ENCODE data around the gene CXCR5.
"Not testable (repeated sequence)": the region's sequence is repeated elsewhere in the genome, so short reads cannot be mapped to it uniquely, and the experiment has no call there.

Gene CXCR5

GRCh38 chr11:118883368-118884071, at the start of gene CXCR5:
Gene CXCR5 (plus strand): TSS chr11:118883892. CDS start chr11:118883942, 50 bp downstream.
- peaks cover 28% of the 10 kb centered on the region for H3K4me1 ChIP-seq (ENCODE audit: control insufficient read depth, insufficient read depth, low read length)
- H3K27ac ChIP-seq (ENCODE audit: low read length): no peak within 1 kb of the TSS
- H3K4me3 ChIP-seq (ENCODE audit: low read length in 2 of 2): no peak within 1 kb of the TSS

GRCh38 chr11:118834427-118835028, 49.2 kb upstream of the CXCR5 start:
- no peak overlapping the region for H3K9ac ChIP-seq (ENCODE audit: low read length in 2 of 2)
- no peaks in the 10 kb centered on the region for H3K9me3 ChIP-seq (ENCODE audit: control insufficient read depth in 2 of 2, low read length in 2 of 2)
- no peaks in the 10 kb centered on the region for H3K27me3 ChIP-seq (ENCODE audit: control insufficient read depth in 1 of 2, insufficient read depth in 2 of 2, low read length in 2 of 2)
- H3K27ac ChIP-seq (ENCODE audit: low read length): no peak overlapping the region
- no peaks in the 10 kb centered on the region for H3K4me1 ChIP-seq (ENCODE audit: control insufficient read depth, insufficient read depth, low read length)
- no peaks in the 10 kb centered on the region for H3K36me3 ChIP-seq (ENCODE audit: control insufficient read depth in 2 of 2, insufficient read depth in 2 of 2, low read length in 2 of 2)
- H3K4me3 ChIP-seq (ENCODE audit: low read length in 2 of 2): no peak overlapping the region

More at GRCh38 chr11:118883368-118884071, at the start of gene CXCR5:
- H3K9ac ChIP-seq (ENCODE audit: low read length in 2 of 2): no peak within 1 kb of the TSS
- H3K36me3 ChIP-seq (ENCODE audit: control insufficient read depth in 2 of 2, insufficient read depth in 2 of 2, low read length in 2 of 2): no peaks in the 10 kb centered on the region
- no peaks in the 10 kb centered on the region for H3K9me3 ChIP-seq (ENCODE audit: control insufficient read depth in 2 of 2, low read length in 2 of 2)
- no peaks in the 10 kb centered on the region for H3K27me3 ChIP-seq (ENCODE audit: control insufficient read depth in 1 of 2, insufficient read depth in 2 of 2, low read length in 2 of 2)

DNA sequence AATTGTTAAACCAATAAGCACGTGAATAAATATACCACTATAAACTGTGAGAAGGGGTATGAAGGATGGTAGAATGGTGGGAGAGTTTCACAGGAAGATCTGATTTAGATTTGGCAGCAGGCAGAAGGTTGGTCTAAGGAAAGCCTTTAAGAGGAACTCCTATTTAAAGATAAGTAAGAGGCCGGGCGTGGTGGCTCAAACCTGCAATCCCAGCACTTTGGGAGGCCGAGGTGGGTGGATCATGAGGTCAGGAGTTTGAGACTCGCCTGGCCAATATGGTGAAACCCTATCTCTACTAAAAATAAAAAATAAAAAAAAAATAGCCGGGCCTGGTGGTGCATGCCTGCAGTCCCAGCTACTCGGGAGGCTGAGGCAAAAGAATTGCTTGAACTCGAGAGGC, 45.8 kb upstream of the CXCR5 start:
- H3K9ac ChIP-seq (ENCODE audit: low read length in 2 of 2): no peak overlapping the region
- H3K27me3 ChIP-seq (ENCODE audit: control insufficient read depth in 1 of 2, insufficient read depth in 2 of 2, low read length in 2 of 2): no peaks in the 10 kb centered on the region
- H3K4me1 ChIP-seq (ENCODE audit: control insufficient read depth, insufficient read depth, low read length): peaks cover 5% of the 10 kb centered on the region
- H3K4me3 ChIP-seq (ENCODE audit: low read length in 2 of 2): no peak overlapping the region
- no peak overlapping the region for H3K27ac ChIP-seq (ENCODE audit: low read length)
- no peaks in the 10 kb centered on the region for H3K36me3 ChIP-seq (ENCODE audit: control insufficient read depth in 2 of 2, insufficient read depth in 2 of 2, low read length in 2 of 2)
- H3K9me3 ChIP-seq (ENCODE audit: control insufficient read depth in 2 of 2, low read length in 2 of 2): no peaks in the 10 kb centered on the region

GRCh38 chr11:118838905-118839553, 44.7 kb upstream of the CXCR5 start:
- Histone ChIP-seq H3K27ac (ENCODE audit: low read length) (no peak overlapping the region), H3K9ac (ENCODE audit: low read length in 2 of 2) (no peak overlapping the region), H3K4me1 (ENCODE audit: control insufficient read depth, insufficient read depth, low read length) (peaks cover 6% of the 10 kb centered on the region), H3K36me3 (ENCODE audit: control insufficient read depth in 2 of 2, insufficient read depth in 2 of 2, low read length in 2 of 2) (no peaks in the 10 kb centered on the region), H3K9me3 (ENCODE audit: control insufficient read depth in 2 of 2, low read length in 2 of 2) (no peaks in the 10 kb centered on the region), H3K27me3 (ENCODE audit: control insufficient read depth in 1 of 2, insufficient read depth in 2 of 2, low read length in 2 of 2) (no peaks in the 10 kb centered on the region), H3K4me3 (ENCODE audit: low read length in 2 of 2) (no peak overlapping the region)

DNA sequence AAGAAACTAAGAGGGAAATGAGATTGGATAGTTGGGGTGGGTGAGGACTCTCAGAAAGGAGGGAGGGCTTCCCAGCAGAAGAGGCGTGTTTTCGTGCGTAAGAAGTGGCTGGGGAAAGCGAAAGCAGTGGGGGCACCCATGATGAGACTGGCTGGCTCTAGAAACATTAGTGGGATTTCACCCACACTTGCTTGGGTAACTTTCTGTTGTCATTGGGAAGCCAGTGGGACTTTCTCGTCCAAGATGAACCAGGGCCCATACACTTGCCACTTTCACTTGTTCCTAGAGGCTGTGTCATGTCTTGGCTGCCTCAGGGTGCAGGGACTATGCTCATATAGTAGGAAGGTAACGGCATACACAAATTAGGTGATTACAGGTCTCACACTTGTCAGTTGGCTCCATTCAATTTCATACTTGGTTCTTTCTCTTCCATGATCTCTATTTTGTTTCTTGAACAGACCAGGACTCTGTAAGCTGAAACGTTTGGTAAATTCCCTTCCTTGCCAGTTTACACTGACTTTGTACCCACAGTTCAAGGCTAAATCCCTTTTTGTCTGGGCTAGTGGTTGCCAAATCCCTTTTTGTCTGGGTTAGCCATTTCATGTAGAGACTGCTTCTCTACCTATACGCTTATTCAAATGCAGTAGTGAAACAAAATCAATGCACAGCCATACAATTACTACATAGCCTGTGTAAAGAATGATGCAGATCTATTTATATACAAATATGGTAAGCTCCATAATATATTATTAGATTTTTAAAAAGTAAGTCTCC, 42.0 kb upstream of the CXCR5 start:
- no peaks in the 10 kb centered on the region for H3K27me3 ChIP-seq (ENCODE audit: control insufficient read depth in 1 of 2, insufficient read depth in 2 of 2, low read length in 2 of 2)
- no peak overlapping the region for H3K9ac ChIP-seq (ENCODE audit: low read length in 2 of 2)
- no peak overlapping the region for H3K4me3 ChIP-seq (ENCODE audit: low read length in 2 of 2)
- H3K4me1 ChIP-seq (ENCODE audit: control insufficient read depth, insufficient read depth, low read length): peaks cover 6% of the 10 kb centered on the region
- H3K27ac ChIP-seq (ENCODE audit: low read length): peak overlapping the region; percentile 2
- H3K36me3 ChIP-seq (ENCODE audit: control insufficient read depth in 2 of 2, insufficient read depth in 2 of 2, low read length in 2 of 2): no peaks in the 10 kb centered on the region
- no peaks in the 10 kb centered on the region for H3K9me3 ChIP-seq (ENCODE audit: control insufficient read depth in 2 of 2, low read length in 2 of 2)

DNA sequence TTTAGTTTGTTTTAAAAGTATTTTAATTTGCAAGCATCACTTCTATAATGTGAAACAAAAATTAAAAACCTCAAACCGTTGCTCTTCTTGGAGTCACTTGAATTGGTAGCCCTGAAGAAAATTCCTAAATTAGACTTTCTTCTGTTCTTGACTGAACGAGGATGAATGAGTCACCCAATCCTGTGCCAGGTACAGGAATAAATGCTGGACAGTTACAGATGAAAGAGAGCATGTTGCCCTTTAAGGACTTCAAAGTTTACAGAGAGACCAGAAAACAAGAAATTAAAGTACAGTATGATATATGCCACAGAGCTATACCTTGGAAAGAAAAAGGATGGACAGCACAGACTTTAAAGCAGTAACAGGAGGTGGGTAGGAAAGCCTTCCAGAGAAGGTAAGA, 41.3 kb upstream of the CXCR5 start:
- peaks cover 6% of the 10 kb centered on the region for H3K4me1 ChIP-seq (ENCODE audit: control insufficient read depth, insufficient read depth, low read length)
- peak overlapping the region in 1 of 2 donors; percentile 16 for H3K4me3 ChIP-seq (ENCODE audit: low read length in 2 of 2)
- H3K27me3 ChIP-seq (ENCODE audit: control insufficient read depth in 1 of 2, insufficient read depth in 2 of 2, low read length in 2 of 2): no peaks in the 10 kb centered on the region
- H3K9me3 ChIP-seq (ENCODE audit: control insufficient read depth in 2 of 2, low read length in 2 of 2): no peaks in the 10 kb centered on the region
- peak overlapping the region; percentile 19 for H3K27ac ChIP-seq (ENCODE audit: low read length)
- H3K9ac ChIP-seq (ENCODE audit: low read length in 2 of 2): peak overlapping the region in 1 of 2 donors; percentile 6
- H3K36me3 ChIP-seq (ENCODE audit: control insufficient read depth in 2 of 2, insufficient read depth in 2 of 2, low read length in 2 of 2): no peaks in the 10 kb centered on the region

GRCh38 chr11:118842843-118843242, 40.8 kb upstream of the CXCR5 start:
- H3K9me3 ChIP-seq (ENCODE audit: control insufficient read depth in 2 of 2, low read length in 2 of 2); H3K4me3 ChIP-seq (ENCODE audit: low read length in 2 of 2); H3K27me3 ChIP-seq (ENCODE audit: control insufficient read depth in 1 of 2, insufficient read depth in 2 of 2, low read length in 2 of 2); H3K36me3 ChIP-seq (ENCODE audit: control insufficient read depth in 2 of 2, insufficient read depth in 2 of 2, low read length in 2 of 2); H3K4me1 ChIP-seq (ENCODE audit: control insufficient read depth, insufficient read depth, low read length); H3K9ac ChIP-seq (ENCODE audit: low read length in 2 of 2): not testable (repeated sequence)
- H3K27ac ChIP-seq (ENCODE audit: low read length): peak overlapping the region; percentile 19

- Histone ChIP-seq H3K36me3 (ENCODE audit: control insufficient read depth in 2 of 2, insufficient read depth in 2 of 2, low read length in 2 of 2) (no peaks in the 10 kb centered on the region), H3K9ac (ENCODE audit: low read length in 2 of 2) (no peak overlapping the region), H3K27me3 (ENCODE audit: control insufficient read depth in 1 of 2, insufficient read depth in 2 of 2, low read length in 2 of 2) (no peaks in the 10 kb centered on the region), H3K9me3 (ENCODE audit: control insufficient read depth in 2 of 2, low read length in 2 of 2) (no peaks in the 10 kb centered on the region), H3K4me3 (ENCODE audit: low read length in 2 of 2) (no peak overlapping the region), H3K27ac (ENCODE audit: low read length) (no peak overlapping the region), H3K4me1 (ENCODE audit: control insufficient read depth, insufficient read depth, low read length) (peaks cover 6% of the 10 kb centered on the region)
These were observed 40.1 kb upstream of the CXCR5 start for GRCh38 chr11:118843565-118843964.

DNA sequence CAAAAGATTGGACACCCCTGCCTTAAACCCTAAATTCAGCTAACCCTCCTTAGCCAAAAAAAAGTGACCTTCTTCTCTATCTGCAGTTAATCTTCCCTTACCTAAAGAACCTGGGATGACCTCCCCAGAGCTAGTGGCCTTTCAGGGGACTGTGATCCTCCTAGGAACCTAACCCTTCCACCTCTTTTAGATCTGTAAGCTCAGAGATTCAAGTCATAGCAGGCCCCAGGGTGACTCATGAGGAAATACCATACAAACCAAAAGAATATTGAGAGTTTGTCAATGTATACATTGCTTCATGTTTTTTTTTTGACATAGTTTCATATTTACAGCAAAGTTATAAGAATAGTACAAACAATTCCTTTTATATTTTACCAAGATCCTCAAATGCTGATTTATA, 38.3 kb upstream of the CXCR5 start:
- Histone ChIP-seq H3K9ac (ENCODE audit: low read length in 2 of 2) (no peak overlapping the region), H3K27me3 (ENCODE audit: control insufficient read depth in 1 of 2, insufficient read depth in 2 of 2, low read length in 2 of 2) (no peaks in the 10 kb centered on the region), H3K36me3 (ENCODE audit: control insufficient read depth in 2 of 2, insufficient read depth in 2 of 2, low read length in 2 of 2) (no peaks in the 10 kb centered on the region), H3K27ac (ENCODE audit: low read length) (no peak overlapping the region), H3K4me1 (ENCODE audit: control insufficient read depth, insufficient read depth, low read length) (peaks cover 6% of the 10 kb centered on the region), H3K4me3 (ENCODE audit: low read length in 2 of 2) (no peak overlapping the region), H3K9me3 (ENCODE audit: control insufficient read depth in 2 of 2, low read length in 2 of 2) (no peaks in the 10 kb centered on the region)

GRCh38 chr11:118846181-118846935, 37.3 kb upstream of the CXCR5 start:
- Histone ChIP-seq H3K9ac (ENCODE audit: low read length in 2 of 2) (no peak overlapping the region), H3K4me3 (ENCODE audit: low read length in 2 of 2) (no peak overlapping the region), H3K36me3 (ENCODE audit: control insufficient read depth in 2 of 2, insufficient read depth in 2 of 2, low read length in 2 of 2) (no peaks in the 10 kb centered on the region), H3K27me3 (ENCODE audit: control insufficient read depth in 1 of 2, insufficient read depth in 2 of 2, low read length in 2 of 2) (no peaks in the 10 kb centered on the region), H3K27ac (ENCODE audit: low read length) (no peak overlapping the region), H3K9me3 (ENCODE audit: control insufficient read depth in 2 of 2, low read length in 2 of 2) (no peaks in the 10 kb centered on the region), H3K4me1 (ENCODE audit: control insufficient read depth, insufficient read depth, low read length) (peaks cover 5% of the 10 kb centered on the region)

Measured in stomach smooth muscle (tissue), 2 donors.